GM23338 (cell line): ENCODE measurements around the gene MPRIP.

Experiments used
- POLR2AphosphoS5 ChIP-seq: IDR thresholded peaks from 2 replicates; pipeline ENCODE4 v1.6.1; 2016; ENCODE audit warnings: antibody characterized with exemption, low read depth
- TF ChIP-seq, protein P1 (sequence below): IDR thresholded peaks from one replicate; pipeline ENCODE4 v1.6.1; 2018; ENCODE audit warnings: antibody characterized with exemption; ENCODE audit not compliant: unreplicated experiment
- TF ChIP-seq, protein P2 (sequence below), 2 experiments: fragments of 200-600 bp in 1 of 2; sonication (generic) in 1 of 2; conservative IDR thresholded peaks; 2 replicates each; pipeline versions ENCODE4 v1.5.1 to v1.6.1; 2016 to 2017; ENCODE audit warnings: antibody characterized with exemption in 2 of 2, low read depth in 2 of 2, mild to moderate bottlenecking in 2 of 2, moderate library complexity in 1 of 2

DNA sequence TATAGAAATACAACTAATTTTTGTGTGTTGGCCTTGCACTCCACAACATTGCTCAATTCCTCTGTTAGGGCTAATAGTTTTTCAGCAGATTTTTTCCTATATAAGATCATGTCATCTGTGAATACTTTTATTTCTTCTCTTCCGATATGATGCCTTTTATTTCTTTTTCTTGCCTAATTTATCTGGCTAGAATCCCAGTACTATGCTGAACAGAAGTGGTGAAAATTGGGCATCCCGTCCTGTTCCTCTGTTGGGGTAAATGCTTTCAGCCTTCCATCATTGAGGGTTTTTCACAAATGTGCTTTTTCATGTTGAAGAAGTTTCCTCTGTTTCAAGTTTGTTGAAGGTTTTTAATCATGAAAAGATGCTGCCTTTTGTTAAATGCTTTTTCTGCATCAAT lies 47.6 kb upstream of the MPRIP start:
- TF ChIP-seq, protein P1, sequence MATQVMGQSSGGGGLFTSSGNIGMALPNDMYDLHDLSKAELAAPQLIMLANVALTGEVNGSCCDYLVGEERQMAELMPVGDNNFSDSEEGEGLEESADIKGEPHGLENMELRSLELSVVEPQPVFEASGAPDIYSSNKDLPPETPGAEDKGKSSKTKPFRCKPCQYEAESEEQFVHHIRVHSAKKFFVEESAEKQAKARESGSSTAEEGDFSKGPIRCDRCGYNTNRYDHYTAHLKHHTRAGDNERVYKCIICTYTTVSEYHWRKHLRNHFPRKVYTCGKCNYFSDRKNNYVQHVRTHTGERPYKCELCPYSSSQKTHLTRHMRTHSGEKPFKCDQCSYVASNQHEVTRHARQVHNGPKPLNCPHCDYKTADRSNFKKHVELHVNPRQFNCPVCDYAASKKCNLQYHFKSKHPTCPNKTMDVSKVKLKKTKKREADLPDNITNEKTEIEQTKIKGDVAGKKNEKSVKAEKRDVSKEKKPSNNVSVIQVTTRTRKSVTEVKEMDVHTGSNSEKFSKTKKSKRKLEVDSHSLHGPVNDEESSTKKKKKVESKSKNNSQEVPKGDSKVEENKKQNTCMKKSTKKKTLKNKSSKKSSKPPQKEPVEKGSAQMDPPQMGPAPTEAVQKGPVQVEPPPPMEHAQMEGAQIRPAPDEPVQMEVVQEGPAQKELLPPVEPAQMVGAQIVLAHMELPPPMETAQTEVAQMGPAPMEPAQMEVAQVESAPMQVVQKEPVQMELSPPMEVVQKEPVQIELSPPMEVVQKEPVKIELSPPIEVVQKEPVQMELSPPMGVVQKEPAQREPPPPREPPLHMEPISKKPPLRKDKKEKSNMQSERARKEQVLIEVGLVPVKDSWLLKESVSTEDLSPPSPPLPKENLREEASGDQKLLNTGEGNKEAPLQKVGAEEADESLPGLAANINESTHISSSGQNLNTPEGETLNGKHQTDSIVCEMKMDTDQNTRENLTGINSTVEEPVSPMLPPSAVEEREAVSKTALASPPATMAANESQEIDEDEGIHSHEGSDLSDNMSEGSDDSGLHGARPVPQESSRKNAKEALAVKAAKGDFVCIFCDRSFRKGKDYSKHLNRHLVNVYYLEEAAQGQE = no peak
- TF ChIP-seq, protein P2, sequence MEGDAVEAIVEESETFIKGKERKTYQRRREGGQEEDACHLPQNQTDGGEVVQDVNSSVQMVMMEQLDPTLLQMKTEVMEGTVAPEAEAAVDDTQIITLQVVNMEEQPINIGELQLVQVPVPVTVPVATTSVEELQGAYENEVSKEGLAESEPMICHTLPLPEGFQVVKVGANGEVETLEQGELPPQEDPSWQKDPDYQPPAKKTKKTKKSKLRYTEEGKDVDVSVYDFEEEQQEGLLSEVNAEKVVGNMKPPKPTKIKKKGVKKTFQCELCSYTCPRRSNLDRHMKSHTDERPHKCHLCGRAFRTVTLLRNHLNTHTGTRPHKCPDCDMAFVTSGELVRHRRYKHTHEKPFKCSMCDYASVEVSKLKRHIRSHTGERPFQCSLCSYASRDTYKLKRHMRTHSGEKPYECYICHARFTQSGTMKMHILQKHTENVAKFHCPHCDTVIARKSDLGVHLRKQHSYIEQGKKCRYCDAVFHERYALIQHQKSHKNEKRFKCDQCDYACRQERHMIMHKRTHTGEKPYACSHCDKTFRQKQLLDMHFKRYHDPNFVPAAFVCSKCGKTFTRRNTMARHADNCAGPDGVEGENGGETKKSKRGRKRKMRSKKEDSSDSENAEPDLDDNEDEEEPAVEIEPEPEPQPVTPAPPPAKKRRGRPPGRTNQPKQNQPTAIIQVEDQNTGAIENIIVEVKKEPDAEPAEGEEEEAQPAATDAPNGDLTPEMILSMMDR (conservative IDR thresholded peaks at IDR 0.05; ENCODE audit: low read depth in 2 of 2) = no peak
- TF ChIP-seq POLR2AphosphoS5 = no peak
